A549 (cell line): ENCODE measurements around the gene KDM4B. TPM values are rescaled to one million over a fixed set of nuclear protein-coding genes. Genes with fewer than 3 reads are reported as not detected.

Experiments
- ATAC-seq, 2 experiments: fragments of 200-7000 bp in 1 of 2; fragments of >200 bp in 1 of 2; cut with Nextera tagmentation in 1 of 2; cut with Tn5 transposase in 1 of 2; 3 replicates each; pipeline versions ENCODE4 v1.8.0 to v1.9.1; 2018 to 2020; ENCODE audit warnings: mild to moderate bottlenecking in 1 of 2, moderate library complexity in 1 of 2
- CTCF ChIA-PET: fragments of 300-600 bp; sonication (Branson Sonifier 250); formaldehyde crosslinking; extraction: SDS; loops from one replicate; lab custom pipeline; 2021; ENCODE audit warnings: antibody characterized with exemption, inconsistent platforms; lab: Yijun Ruan, JAX
- POLR2A ChIA-PET: fragments of 350-600 bp; formaldehyde crosslinking; extraction: SDS; loops from one replicate; lab custom pipeline; 2021; ENCODE audit warnings: antibody characterized with exemption, inconsistent platforms; lab: Yijun Ruan, JAX
- DNase-seq, 2 experiments: peaks; one replicate each; pipeline versions ENCODE4 v3.0.0 to v3.0.0-alpha.2; 2011 to 2016; ENCODE audit warnings: low read depth in 1 of 2, low spot score in 1 of 2
- FAIRE-seq: peaks from 2 replicates; lab custom pipeline; 2011; peaks lifted over from hg19 to GRCh38; lab: Jason Lieb, UNC
- H3K27ac ChIP-seq, 2 experiments: fragments of >200 bp; sonication (Bioruptor Twin); formaldehyde crosslinking; 3 replicates each; pipeline ENCODE4 v1.5.1; 2016 to 2017
- H3K4me1 ChIP-seq: fragments of >200 bp; sonication (Bioruptor Twin); formaldehyde crosslinking; 3 replicates; pipeline ENCODE4 v1.6.1; 2016
- H3K4me2 ChIP-seq: fragments of >200 bp; sonication (Bioruptor Twin); formaldehyde crosslinking; 3 replicates; pipeline ENCODE4 v1.6.1; 2016
- H3K4me3 ChIP-seq: fragments of >200 bp; sonication (Bioruptor Twin); formaldehyde crosslinking; 3 replicates; pipeline ENCODE4 v1.5.1; 2016
- H3K9me3 ChIP-seq: fragments of >200 bp; sonication (Bioruptor Twin); formaldehyde crosslinking; 3 replicates; pipeline ENCODE4 v1.6.1; 2016
- BCL3 ChIP-seq: fragments of >200 bp; sonication (Bioruptor Twin); formaldehyde crosslinking; IDR thresholded peaks from 3 replicates; pipeline ENCODE4 v1.6.1; 2016
- BHLHE40 ChIP-seq: IDR thresholded peaks from 2 replicates; pipeline ENCODE4 v1.6.1; 2012; ENCODE audit warnings: low read depth, low read length, inconsistent platforms
- CBX2 ChIP-seq: fragments of 200-600 bp; sonication (generic); IDR thresholded peaks from 2 replicates; pipeline ENCODE4 v1.6.1; 2016; ENCODE audit warnings: low read depth, mild to moderate bottlenecking, borderline replicate concordance
- CHD2 ChIP-seq: fragments of 150-350 bp; IDR thresholded peaks from 2 replicates; pipeline ENCODE4 v1.6.1; 2014; ENCODE audit warnings: low read length; ENCODE audit not compliant: partially characterized antibody
- EHMT2 ChIP-seq: fragments of 200-600 bp; sonication (generic); IDR thresholded peaks from 2 replicates; pipeline ENCODE4 v1.6.1; 2016; ENCODE audit warnings: antibody characterized with exemption, low read depth, mild to moderate bottlenecking, moderate library complexity
- EP300 ChIP-seq, 2 experiments: fragments of >200 bp; sonication (Bioruptor Twin); formaldehyde crosslinking; IDR thresholded peaks; 2 replicates in 1 of 2; 3 replicates in 1 of 2; pipeline ENCODE4 v1.6.1; 2016 to 2017
- FOSL2 ChIP-seq, 2 experiments: fragments of 450-650 bp in 1 of 2; fragments of >200 bp in 1 of 2; sonication (Bioruptor Twin) in 1 of 2; formaldehyde crosslinking; IDR thresholded peaks; 2 replicates each; pipeline versions ENCODE4 v1.5.0 to v1.6.1; 2016 to 2020; ENCODE audit warnings: mild to moderate bottlenecking in 1 of 2, moderate library complexity in 1 of 2
- GATA3 ChIP-seq: IDR thresholded peaks from 2 replicates; pipeline ENCODE4 v1.6.1; 2012; ENCODE audit warnings: borderline replicate concordance
- HES2 ChIP-seq: fragments of >200 bp; sonication (Bioruptor Twin); formaldehyde crosslinking; IDR thresholded peaks from 2 replicates; pipeline ENCODE4 v1.6.1; 2016
- HEYL ChIP-seq: fragments of 250-450 bp; sonication (Bioruptor Pico); IDR thresholded peaks from 2 replicates; pipeline ENCODE4 v1.8.0; 2021; ENCODE audit warnings: mild to moderate bottlenecking, moderate library complexity
- JUNB ChIP-seq: fragments of >200 bp; sonication (Bioruptor Twin); formaldehyde crosslinking; IDR thresholded peaks from 2 replicates; pipeline ENCODE4 v1.6.1; 2016
- MAZ ChIP-seq: fragments of 150-350 bp; IDR thresholded peaks from 2 replicates; pipeline ENCODE4 v1.6.1; 2014; ENCODE audit warnings: antibody characterized with exemption, low read depth, low read length, borderline replicate concordance
- MYC ChIP-seq: IDR thresholded peaks from 2 replicates; pipeline ENCODE4 v1.6.1; 2012; ENCODE audit warnings: mild to moderate bottlenecking, inconsistent platforms, low read length, improper control_type of control experiment, borderline replicate concordance
- NPAS2 ChIP-seq: fragments of 250-450 bp; sonication (Bioruptor Pico); IDR thresholded peaks from 2 replicates; pipeline ENCODE4 v1.8.0; 2022; ENCODE audit warnings: mild to moderate bottlenecking, moderate library complexity, borderline replicate concordance
- NR3C1 ChIP-seq: fragments of >200 bp; sonication (Bioruptor Twin); formaldehyde crosslinking; IDR thresholded peaks from 3 replicates; pipeline ENCODE4 v1.6.1; 2017
- POLR2A ChIP-seq: IDR thresholded peaks from 2 replicates; pipeline ENCODE4 v1.6.1; 2012; ENCODE audit warnings: mild to moderate bottlenecking, low read length
- RARB ChIP-seq: fragments of 250-450 bp; sonication (Bioruptor Pico); IDR thresholded peaks from 2 replicates; pipeline ENCODE4 v1.8.0; 2021; ENCODE audit warnings: mild to moderate bottlenecking, moderate library complexity
- RCOR1 ChIP-seq: fragments of 150-350 bp; IDR thresholded peaks from 2 replicates; pipeline ENCODE4 v1.6.1; 2014; ENCODE audit warnings: antibody characterized with exemption, low read length, low read depth
- RFX5 ChIP-seq: fragments of 450-650 bp; IDR thresholded peaks from 2 replicates; pipeline ENCODE4 v1.7.1; 2014; ENCODE audit warnings: antibody characterized with exemption, mild to moderate bottlenecking, moderate library complexity
- SREBF2 ChIP-seq: fragments of 450-650 bp; IDR thresholded peaks from 2 replicates; pipeline ENCODE4 v1.6.1; 2014; ENCODE audit warnings: mild to moderate bottlenecking, moderate library complexity
- TP53 ChIP-seq: fragments of 250-450 bp; sonication (Bioruptor Pico); IDR thresholded peaks from 2 replicates; pipeline ENCODE4 v1.5.0; 2021; ENCODE audit warnings: mild to moderate bottlenecking, moderate library complexity
- USF2 ChIP-seq: fragments of 450-650 bp; IDR thresholded peaks from 2 replicates; pipeline ENCODE4 v1.6.1; 2014; ENCODE audit warnings: antibody characterized with exemption
- ZC3H11A ChIP-seq: fragments of 450-650 bp; IDR thresholded peaks from 2 replicates; pipeline ENCODE4 v1.6.1; 2014; ENCODE audit warnings: antibody characterized with exemption, mild to moderate bottlenecking
- ZFP36 ChIP-seq: fragments of 450-650 bp; IDR thresholded peaks from 2 replicates; pipeline ENCODE4 v1.6.1; 2014; ENCODE audit warnings: borderline replicate concordance; ENCODE audit not compliant: partially characterized antibody
- ZNF302 ChIP-seq: fragments of 250-450 bp; sonication (Bioruptor Pico); IDR thresholded peaks from 2 replicates; pipeline ENCODE4 v1.9.0; 2021; ENCODE audit warnings: inconsistent platforms, mild to moderate bottlenecking, moderate library complexity
- ZSCAN20 ChIP-seq: fragments of 250-450 bp; sonication (Bioruptor Pico); IDR thresholded peaks from 2 replicates; pipeline ENCODE4 v1.8.0; 2022; ENCODE audit warnings: mild to moderate bottlenecking, moderate library complexity
- WGBS: methylation state at CpG from one replicate; pipeline ENCODE4 v1.1.6; 2017; ENCODE audit errors: missing lambda C conversion rate; 5-methylcytosine and 5-hydroxymethylcytosine counted together
- polyA plus RNA-seq, 4 experiments: library from polyadenylated mRNA; depleted of rRNA in 3 of 4; stranded (reverse); fragments of >200 nt; fragmentation: RNase III in 1 of 4; extraction: RNeasy Plus Mini Kit Qiagen cat#74134 plus additional on column Dnase treatment in 1 of 4; gene quantifications; 2 replicates in 3 of 4; 3 replicates in 1 of 4; pipeline ENCODE4 v1.2.3, GENCODE V29; 2011 to 2017
- TF ChIP-seq, protein P1 (sequence below): fragments of >200 bp; sonication (Bioruptor Twin); formaldehyde crosslinking; IDR thresholded peaks from 3 replicates; pipeline ENCODE4 v1.5.1; 2016
- TF ChIP-seq, protein P2 (sequence below): IDR thresholded peaks from 2 replicates; pipeline ENCODE4 v1.6.1; 2012
- TF ChIP-seq, protein P3 (sequence below): fragments of 250-450 bp; sonication (Bioruptor Pico); IDR thresholded peaks from 2 replicates; pipeline ENCODE4 v1.5.0; 2020; ENCODE audit warnings: low read depth, mild to moderate bottlenecking, moderate library complexity
- TF ChIP-seq, protein P4 (sequence below): IDR thresholded peaks from 2 replicates; pipeline ENCODE4 v1.6.1; 2012; ENCODE audit warnings: low read depth, borderline replicate concordance

The KDM4B gene
- polyA plus RNA-seq, 2 of the 4 experiments (the other 2 are of a cell fraction), result 3.0 to 4.6 TPM

- 86% methylated on average over 11 of the region's 11 CpGs for WGBS
- H3K4me2 ChIP-seq, result no peak overlapping the region
- no peak overlapping the region for H3K4me3 ChIP-seq
- H3K27ac ChIP-seq, result no peak overlapping the region
- DNase-seq (no peak), FAIRE-seq (no peak), ATAC-seq (no peak)
- CTCF ChIA-PET, result no interaction called here
- H3K9me3 ChIP-seq, result no peaks in the 10 kb centered on the region
- H3K4me1 ChIP-seq, result peaks cover 5% of the 10 kb centered on the region; the same call in 1 of the 3 replicates
- TF ChIP-seq EP300 (IDR thresholded peaks at IDR 0.05) (no peak), SREBF2 (no peak), NPAS2 (CRISPR knock-in tag) (no peak), MYC (no peak), HEYL (no peak), TP53 (no peak), RARB (CRISPR knock-in tag) (no peak), EHMT2 (no peak), FOSL2 (IDR thresholded peaks at IDR 0.05) (no peak), FOSL2 (CRISPR knock-in tag; IDR thresholded peaks at IDR 0.05) (no peak), RFX5 (no peak), HES2 (no peak), CBX2 (no peak)
- TF ChIP-seq, protein P1, sequence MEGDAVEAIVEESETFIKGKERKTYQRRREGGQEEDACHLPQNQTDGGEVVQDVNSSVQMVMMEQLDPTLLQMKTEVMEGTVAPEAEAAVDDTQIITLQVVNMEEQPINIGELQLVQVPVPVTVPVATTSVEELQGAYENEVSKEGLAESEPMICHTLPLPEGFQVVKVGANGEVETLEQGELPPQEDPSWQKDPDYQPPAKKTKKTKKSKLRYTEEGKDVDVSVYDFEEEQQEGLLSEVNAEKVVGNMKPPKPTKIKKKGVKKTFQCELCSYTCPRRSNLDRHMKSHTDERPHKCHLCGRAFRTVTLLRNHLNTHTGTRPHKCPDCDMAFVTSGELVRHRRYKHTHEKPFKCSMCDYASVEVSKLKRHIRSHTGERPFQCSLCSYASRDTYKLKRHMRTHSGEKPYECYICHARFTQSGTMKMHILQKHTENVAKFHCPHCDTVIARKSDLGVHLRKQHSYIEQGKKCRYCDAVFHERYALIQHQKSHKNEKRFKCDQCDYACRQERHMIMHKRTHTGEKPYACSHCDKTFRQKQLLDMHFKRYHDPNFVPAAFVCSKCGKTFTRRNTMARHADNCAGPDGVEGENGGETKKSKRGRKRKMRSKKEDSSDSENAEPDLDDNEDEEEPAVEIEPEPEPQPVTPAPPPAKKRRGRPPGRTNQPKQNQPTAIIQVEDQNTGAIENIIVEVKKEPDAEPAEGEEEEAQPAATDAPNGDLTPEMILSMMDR, result no peak
- POLR2A ChIA-PET, result no interaction called here
Measured at GRCh38 chr19:4987256-4987655, 18.3 kb downstream of the KDM4B start.

DNA sequence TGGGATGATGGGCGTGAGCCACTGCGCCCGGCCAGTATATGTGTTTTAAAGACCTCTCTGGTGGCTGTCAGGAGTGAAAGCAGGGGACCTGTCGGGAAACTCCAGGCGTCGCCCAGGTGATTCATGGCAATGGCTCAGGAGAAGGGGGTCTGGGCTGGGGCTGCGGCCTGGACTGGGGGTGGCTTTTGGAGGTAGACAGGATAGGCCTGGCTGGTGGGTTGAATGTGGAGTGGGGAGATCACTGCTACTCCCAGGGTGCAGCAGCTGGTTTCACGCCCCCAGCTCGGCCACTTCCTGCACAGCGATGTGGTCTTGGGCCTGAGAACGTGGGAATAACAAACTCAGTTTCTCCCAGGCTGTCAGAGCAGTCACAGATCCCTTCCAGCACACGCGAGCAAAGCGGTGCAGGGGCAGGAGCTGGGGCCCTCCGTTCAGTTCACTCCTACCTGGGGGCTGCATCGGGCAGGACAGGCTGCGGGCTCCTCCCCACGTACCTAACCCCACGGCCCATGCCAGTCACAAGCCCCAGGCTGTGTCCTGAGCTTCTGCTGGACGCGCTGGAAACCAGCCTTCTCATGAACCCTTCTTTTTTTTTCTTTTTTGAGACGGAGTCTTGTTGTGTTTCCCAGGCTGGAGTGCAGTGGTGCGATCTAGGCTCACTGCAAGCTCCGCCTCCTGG is 18.9 kb downstream of the KDM4B start:
- WGBS, result 92% methylated on average over 15 of the region's 24 CpGs
- CTCF ChIA-PET, result interaction anchor here (0.6 to 1.8 kb wide), 3 partner anchors 17 to 177 kb away, joined by 3 to 7 read pairs (median 4); no protein-coding TSS in a partner anchor
- Histone ChIP-seq H3K4me2 (no peak overlapping the region), H3K27ac (no peak overlapping the region), H3K9me3 (no peaks in the 10 kb centered on the region), H3K4me1 (peaks cover 5% of the 10 kb centered on the region; the same call in 1 of the 3 replicates), H3K4me3 (no peak overlapping the region)
- TF ChIP-seq POLR2A, result no peak
- no peak for TF ChIP-seq ZFP36
- TF ChIP-seq, protein P2, sequence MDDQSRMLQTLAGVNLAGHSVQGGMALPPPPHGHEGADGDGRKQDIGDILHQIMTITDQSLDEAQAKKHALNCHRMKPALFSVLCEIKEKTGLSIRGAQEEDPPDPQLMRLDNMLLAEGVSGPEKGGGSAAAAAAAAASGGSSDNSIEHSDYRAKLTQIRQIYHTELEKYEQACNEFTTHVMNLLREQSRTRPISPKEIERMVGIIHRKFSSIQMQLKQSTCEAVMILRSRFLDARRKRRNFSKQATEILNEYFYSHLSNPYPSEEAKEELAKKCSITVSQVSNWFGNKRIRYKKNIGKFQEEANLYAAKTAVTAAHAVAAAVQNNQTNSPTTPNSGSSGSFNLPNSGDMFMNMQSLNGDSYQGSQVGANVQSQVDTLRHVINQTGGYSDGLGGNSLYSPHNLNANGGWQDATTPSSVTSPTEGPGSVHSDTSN, result no peak
- no peak for TF ChIP-seq EHMT2
- no peak for TF ChIP-seq ZNF302 (CRISPR knock-in tag)
- TF ChIP-seq BCL3, result no peak
- TF ChIP-seq MAZ, result no peak
- no peak for TF ChIP-seq USF2
- TF ChIP-seq ZSCAN20, result no peak
- TF ChIP-seq BHLHE40, result no peak
- TF ChIP-seq, protein P3, sequence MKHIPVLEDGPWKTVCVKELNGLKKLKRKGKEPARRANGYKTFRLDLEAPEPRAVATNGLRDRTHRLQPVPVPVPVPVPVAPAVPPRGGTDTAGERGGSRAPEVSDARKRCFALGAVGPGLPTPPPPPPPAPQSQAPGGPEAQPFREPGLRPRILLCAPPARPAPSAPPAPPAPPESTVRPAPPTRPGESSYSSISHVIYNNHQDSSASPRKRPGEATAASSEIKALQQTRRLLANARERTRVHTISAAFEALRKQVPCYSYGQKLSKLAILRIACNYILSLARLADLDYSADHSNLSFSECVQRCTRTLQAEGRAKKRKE (CRISPR knock-in tag), result no peak
- no peak for TF ChIP-seq RCOR1
- TF ChIP-seq CHD2, result no peak
- no peak for TF ChIP-seq CBX2
- no peak for TF ChIP-seq NR3C1
- TF ChIP-seq RARB (CRISPR knock-in tag), result no peak
- TF ChIP-seq GATA3, result no peak
- TF ChIP-seq, protein P4, sequence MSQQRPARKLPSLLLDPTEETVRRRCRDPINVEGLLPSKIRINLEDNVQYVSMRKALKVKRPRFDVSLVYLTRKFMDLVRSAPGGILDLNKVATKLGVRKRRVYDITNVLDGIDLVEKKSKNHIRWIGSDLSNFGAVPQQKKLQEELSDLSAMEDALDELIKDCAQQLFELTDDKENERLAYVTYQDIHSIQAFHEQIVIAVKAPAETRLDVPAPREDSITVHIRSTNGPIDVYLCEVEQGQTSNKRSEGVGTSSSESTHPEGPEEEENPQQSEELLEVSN, result no peak
- TF ChIP-seq ZC3H11A, result no peak
- TF ChIP-seq JUNB, result no peak
- POLR2A ChIA-PET, result no interaction called here
- FAIRE-seq, result no peak
- ATAC-seq, result no peak
- no peak for DNase-seq
